HG02678 (cell line): ENCODE data around the gene PRKAG2.
"Not testable (repeated sequence)": the region's sequence is repeated elsewhere in the genome, so short reads cannot be mapped to it uniquely, and the experiment has no call there.

ENCODE experiments used
- ATAC-seq: cut with Tn5 transposase; IDR thresholded peaks from one replicate; pipeline ENCODE4 v1.9.1; 2021; ENCODE audit warnings: mild to moderate bottlenecking, moderate library complexity; ENCODE audit not compliant: unreplicated experiment

PRKAG2 gene

GRCh38 chr7:151806204-151806603 lies 70.7 kb downstream of the PRKAG2 start:
- no peak for ATAC-seq

DNA sequence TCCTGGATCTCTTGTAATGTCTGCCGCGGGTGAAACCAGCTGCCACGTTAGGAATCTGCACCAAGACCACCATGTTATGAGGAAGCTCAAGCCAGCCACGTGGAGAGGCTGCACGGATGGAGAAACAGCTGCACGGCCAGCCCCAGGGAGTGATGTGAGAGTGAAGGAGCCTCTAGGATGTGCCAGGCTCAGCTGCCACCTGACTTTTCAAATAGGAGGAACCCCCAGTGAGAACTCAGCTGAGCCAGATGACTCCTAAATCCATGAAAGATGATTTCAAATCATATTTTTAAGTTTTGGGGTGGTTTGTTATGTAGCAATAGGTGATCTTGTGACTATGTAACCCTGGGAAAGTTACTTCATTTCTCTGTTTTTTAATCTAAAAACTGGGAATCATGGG lies 71.7 kb downstream of the PRKAG2 start:
- ATAC-seq = no peak

GRCh38 chr7:151804756-151805155 lies 72.2 kb downstream of the PRKAG2 start:
- no peak for ATAC-seq

GRCh38 chr7:151803841-151804240 lies 73.1 kb downstream of the PRKAG2 start:
- no peak for ATAC-seq

- no peak for ATAC-seq
These were observed 74.5 kb downstream of the PRKAG2 start for GRCh38 chr7:151802469-151802846.

GRCh38 chr7:151801782-151802468 lies 75.0 kb downstream of the PRKAG2 start:
- no peak for ATAC-seq

DNA sequence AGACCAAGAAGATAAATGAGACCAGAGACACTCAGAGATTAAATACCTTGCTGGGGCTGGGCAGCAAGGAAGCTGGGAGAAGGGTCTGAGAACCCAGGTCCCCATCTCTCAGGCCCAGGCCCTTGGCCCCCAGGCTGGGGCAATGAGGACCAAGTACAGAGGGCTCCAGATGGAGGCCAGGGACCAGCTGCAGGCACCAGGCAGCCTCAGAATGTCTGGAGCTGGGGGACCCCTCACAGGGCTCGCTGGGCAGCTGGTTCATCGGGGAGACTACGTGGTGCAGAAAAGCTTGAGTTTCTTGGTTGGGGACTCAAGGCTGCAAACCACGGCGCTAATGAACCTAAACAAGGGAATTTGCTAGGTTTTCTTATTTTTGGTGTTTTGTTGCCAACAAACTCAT lies 75.6 kb downstream of the PRKAG2 start:
- ATAC-seq = no peak

DNA sequence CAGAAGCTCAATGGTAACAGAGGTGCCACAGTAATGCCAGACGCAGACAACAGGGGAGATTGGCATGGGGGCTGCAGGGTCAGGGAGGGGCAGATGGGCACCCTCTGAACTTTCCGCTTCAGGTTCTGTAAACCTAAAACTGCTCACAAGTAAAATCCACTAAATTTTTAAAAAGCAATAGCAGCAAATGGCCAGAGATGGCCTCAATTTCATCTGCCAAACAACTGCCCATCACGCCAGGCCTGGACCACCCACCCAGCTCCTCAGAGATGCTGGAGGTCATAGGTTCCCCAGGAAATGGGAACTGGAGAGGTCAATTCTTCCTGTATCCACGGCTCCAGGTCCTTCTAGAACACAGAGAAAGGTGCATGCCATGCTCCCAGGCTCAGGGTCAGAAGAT lies 76.1 kb downstream of the PRKAG2 start:
- ATAC-seq = no peak

- ATAC-seq = no peak
These were observed 76.5 kb downstream of the PRKAG2 start for GRCh38 chr7:151800391-151800790.

- no peak for ATAC-seq
These were observed 77.4 kb downstream of the PRKAG2 start for GRCh38 chr7:151799506-151799905.

DNA sequence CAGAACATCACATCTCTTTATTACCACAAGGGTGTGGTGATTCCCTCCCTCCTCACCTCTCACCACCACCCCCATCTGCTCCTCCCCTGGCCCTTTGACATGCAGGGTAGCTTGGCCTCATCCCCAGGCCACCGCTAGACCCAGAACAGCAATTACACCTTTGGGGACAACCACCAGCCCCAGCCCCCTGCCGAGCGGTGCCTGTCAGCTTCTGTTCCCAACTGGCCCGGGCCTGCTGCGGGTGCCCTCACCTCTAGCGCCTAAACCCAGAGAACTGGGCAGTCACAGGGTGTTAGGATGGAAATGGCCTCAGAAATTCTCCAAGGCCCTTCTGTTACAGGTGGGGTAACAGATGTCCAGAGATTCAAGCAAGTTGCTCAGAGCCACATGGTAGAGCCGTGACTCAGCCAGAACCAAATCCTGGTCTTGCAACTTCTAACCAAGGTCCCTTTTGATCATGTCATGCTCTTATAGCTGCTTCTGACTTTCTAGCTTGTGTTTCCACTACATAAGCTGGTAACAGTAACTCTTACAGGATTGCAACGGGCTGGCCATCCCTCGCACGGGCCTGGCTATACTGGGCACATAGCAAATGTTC lies 78.0 kb downstream of the PRKAG2 start:
- no peak for ATAC-seq

DNA sequence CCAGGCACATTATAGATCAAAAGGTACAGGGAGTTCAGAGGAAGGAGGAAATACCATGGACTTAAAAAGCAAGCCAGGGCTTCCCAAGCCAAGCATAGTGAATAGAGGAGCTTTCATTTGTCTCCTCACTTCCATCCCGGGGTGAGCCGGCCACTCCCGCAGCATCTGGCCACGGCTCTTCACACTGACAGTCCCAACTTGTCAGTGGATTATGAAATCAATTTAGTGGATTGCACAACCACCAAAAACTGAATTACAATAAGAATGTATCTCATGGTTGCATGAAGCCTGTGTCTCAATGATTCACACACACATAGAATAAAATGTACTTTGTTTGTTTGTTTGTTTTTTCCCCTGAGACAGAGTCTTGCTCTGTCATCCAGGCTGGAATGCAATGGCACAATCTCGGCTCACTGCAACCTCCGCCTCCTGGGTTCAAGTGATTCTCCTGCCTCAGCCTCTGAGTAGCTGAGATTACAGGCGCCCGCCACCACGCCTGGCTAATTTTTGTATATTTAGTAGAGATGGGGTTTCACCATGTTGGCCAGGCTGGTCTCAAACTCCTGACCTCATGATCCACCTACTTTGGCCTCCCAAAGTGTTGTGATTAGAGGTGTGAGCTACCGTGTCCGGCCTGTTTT lies 79.1 kb downstream of the PRKAG2 start:
- ATAC-seq = not testable (repeated sequence)

- no peak for ATAC-seq
These were observed 79.9 kb downstream of the PRKAG2 start for GRCh38 chr7:151796871-151797537.

DNA sequence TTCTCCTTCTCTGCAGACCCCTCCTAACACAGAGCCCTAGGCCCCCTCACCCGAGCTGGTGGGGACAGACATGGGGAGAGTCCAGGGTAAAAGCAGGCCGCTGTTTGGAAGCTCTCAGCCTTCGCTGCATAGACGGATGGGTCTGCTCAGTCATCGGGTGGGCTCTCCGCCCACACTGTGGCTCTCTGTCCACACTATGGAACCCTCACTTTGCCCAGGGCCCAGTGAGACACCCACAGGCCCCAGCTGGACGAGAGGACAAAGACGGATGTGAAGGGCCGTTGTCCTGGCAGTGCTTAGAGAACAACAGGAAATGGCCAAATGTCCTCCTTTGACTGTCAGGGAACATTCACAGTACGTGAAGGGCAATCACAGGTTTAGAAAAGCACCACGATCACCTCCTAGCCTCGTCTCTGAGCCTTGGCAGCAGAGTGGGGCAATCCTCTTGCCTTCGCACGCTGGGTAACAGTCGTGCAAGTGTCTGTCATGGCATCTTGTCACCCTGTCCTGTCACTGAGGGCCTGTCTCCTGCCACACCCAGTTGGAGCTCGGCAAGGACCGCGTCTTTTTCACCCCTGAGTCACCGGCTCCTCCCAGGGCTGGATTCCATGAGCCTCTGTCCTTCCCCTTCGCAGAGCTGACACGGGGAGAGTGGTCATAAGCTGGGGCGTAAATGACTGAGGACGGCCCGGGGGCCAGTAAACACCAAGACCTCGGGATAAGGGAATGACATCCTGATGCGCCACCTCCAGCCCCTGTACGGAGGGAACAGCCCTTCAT lies 80.6 kb downstream of the PRKAG2 start:
- no peak for ATAC-seq

DNA sequence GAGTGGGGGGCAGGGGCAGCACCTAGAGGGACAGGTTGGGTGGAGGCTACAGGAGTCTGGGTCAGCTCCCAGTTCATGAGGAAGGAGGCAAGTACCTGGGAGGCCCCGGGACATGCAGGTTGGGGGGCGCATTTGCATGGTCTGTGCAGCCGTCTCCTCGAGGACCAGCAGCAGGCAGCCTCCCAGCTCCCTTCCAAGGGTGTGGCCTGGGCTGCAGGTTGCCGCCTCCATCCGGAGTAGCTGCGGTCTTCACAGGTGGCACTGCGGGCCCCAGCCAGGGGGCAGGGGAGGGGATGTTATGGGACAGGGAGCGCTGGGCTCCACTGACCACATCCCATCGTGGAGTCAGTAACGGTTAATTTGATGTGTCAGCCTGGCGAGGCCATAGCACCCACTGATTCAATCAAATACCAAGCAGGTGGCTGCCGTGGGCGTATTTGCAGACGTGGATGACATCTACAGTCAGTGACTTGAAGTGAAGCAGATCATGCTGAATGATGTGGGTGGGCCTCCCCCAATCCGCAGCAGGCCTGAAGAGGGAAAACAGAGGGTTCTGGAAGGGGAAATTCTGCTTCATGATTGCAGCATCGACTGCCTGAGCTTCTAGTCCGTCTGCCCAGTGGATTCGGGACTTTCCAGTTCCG lies 81.6 kb downstream of the PRKAG2 start:
- ATAC-seq = no peak

- no peak for ATAC-seq
These were observed 82.3 kb downstream of the PRKAG2 start for GRCh38 chr7:151794508-151795167.

GRCh38 chr7:151793991-151794507 lies 82.9 kb downstream of the PRKAG2 start:
- ATAC-seq = no peak

GRCh38 chr7:151793531-151793951 lies 83.4 kb downstream of the PRKAG2 start:
- no peak for ATAC-seq

DNA sequence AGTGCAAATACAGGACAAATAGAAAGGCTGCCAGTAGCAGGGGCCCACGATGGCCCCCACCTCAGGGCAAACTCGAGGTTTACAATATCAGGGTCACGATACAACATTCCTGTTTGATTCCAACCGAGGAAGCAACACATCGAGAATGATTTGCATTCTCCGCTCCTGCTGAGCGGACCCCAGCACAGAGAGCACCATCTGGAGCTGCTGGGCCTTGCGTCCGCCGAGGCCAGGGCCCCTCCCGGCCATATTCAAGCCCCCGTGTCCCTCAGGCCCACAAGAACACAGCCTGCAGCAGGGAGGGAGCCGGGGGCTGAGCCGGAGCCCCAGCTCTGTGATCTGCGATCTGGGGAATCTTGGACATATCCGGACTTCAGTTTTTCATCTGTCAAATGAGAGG lies 84.3 kb downstream of the PRKAG2 start:
- no peak for ATAC-seq

DNA sequence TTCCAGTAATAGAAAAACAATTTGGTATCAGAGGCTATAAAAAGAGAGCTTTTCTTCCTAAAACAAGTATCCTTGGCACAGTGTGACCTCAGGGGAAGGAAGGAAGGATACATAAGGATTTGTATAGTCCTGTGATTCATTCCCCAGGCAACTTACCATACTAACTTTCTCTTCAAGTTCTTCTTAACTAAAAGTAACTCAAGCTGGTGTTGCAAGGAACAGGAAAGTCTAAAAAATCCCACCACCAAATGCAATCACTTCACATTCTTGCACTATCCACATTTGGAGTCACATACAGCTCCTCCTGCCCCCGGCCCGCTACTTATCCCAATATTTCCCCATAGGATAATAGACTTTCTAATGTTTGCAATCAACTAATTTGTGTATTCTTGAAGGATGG lies 84.8 kb downstream of the PRKAG2 start:
- no peak for ATAC-seq
